ENCODE results near the gene DOHH. TPM values are rescaled to one million over a fixed set of nuclear protein-coding genes. Genes with fewer than 3 reads are reported as not detected.
"Not testable (repeated sequence)": the region's sequence is repeated elsewhere in the genome, so short reads cannot be mapped to it uniquely, and the experiment has no call there.

Gene DOHH
- total RNA-seq, 2 donors from 2014 or later: 26.1 to 26.9 TPM

DNA sequence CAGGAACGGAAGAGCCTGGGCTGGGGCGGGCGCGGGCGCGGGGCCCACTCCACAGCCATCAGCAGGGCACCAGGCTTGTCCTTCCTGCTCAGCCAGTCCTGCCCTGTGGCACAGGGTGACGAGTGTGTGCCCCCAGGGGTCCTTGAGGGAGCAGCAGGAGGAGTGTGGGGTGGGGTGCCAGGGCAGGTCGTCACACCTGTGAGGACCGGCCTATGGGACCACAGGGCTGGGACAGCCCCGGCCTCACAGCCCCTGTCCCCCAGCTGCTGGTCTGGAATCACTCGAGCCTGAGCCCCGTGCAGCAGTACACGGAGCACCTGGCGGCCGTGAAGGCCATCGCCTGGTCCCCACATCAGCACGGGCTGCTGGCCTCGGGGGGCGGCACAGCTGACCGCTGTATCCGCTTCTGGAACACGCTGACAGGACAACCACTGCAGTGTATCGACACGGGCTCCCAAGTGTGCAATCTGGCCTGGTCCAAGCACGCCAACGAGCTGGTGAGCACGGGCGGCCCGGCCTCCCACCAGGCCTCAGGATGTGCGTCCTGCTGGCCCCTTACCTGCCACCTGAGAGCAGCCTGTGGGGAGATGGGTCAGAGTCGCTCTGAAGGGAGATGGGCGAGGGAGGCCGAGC is 31.8 kb upstream of the DOHH start:
- no peak overlapping the region for H3K4me3 ChIP-seq
- 90% methylated on average over 22 of the region's 33 CpGs for WGBS

DNA sequence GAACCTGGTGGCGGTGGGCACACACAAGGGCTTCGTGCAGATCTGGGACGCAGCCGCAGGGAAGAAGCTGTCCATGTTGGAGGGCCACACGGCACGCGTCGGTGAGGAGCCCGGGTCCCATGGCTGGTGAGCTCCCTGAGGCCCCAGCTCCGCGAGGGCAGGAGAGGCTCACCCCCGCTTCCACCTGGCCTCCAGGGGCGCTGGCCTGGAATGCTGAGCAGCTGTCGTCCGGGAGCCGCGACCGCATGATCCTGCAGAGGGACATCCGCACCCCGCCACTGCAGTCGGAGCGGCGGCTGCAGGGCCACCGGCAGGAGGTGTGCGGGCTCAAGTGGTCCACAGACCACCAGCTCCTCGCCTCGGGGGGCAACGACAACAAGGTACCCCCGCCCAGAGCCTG is 31.2 kb upstream of the DOHH start:
- Histone ChIP-seq H3K36me3 (peaks cover 21 to 22% of the 10 kb centered on the region in 2 donors), H3K27me3 (replicated peaks; ENCODE audit: insufficient read depth) (no peaks in the 10 kb centered on the region), H3K27ac (no peak overlapping the region), H3K9me3 (no peaks in the 10 kb centered on the region), H3K4me1 (replicated peaks) (no peaks in the 10 kb centered on the region), H3K4me3 (no peak overlapping the region)
- TF ChIP-seq POLR2AphosphoS5 (IDR thresholded peaks at IDR 0.05): no peak
- intact Hi-C loops (cut with DNase I): no loop called here
- WGBS: 85% methylated on average over 28 of the region's 29 CpGs
- no peak for DNase-seq (ENCODE audit: low spot score)

More for the DNA sequence above, 31.8 kb upstream of the DOHH start:
- TF ChIP-seq POLR2AphosphoS5 (IDR thresholded peaks at IDR 0.05) (no peak), POLR2A (IDR thresholded peaks at IDR 0.05) (no peak)
- TF ChIP-seq, protein P1, sequence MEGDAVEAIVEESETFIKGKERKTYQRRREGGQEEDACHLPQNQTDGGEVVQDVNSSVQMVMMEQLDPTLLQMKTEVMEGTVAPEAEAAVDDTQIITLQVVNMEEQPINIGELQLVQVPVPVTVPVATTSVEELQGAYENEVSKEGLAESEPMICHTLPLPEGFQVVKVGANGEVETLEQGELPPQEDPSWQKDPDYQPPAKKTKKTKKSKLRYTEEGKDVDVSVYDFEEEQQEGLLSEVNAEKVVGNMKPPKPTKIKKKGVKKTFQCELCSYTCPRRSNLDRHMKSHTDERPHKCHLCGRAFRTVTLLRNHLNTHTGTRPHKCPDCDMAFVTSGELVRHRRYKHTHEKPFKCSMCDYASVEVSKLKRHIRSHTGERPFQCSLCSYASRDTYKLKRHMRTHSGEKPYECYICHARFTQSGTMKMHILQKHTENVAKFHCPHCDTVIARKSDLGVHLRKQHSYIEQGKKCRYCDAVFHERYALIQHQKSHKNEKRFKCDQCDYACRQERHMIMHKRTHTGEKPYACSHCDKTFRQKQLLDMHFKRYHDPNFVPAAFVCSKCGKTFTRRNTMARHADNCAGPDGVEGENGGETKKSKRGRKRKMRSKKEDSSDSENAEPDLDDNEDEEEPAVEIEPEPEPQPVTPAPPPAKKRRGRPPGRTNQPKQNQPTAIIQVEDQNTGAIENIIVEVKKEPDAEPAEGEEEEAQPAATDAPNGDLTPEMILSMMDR (IDR thresholded peaks at IDR 0.05): no peak
- Histone ChIP-seq H3K27me3 (replicated peaks; ENCODE audit: insufficient read depth) (no peaks in the 10 kb centered on the region), H3K4me1 (replicated peaks) (no peaks in the 10 kb centered on the region), H3K36me3 (peaks cover 17 to 19% of the 10 kb centered on the region in 2 donors), H3K27ac (no peak overlapping the region), H3K9me3 (no peaks in the 10 kb centered on the region)
- no peak for DNase-seq (ENCODE audit: low spot score)
- intact Hi-C loops (cut with DNase I): no loop called here

DNA sequence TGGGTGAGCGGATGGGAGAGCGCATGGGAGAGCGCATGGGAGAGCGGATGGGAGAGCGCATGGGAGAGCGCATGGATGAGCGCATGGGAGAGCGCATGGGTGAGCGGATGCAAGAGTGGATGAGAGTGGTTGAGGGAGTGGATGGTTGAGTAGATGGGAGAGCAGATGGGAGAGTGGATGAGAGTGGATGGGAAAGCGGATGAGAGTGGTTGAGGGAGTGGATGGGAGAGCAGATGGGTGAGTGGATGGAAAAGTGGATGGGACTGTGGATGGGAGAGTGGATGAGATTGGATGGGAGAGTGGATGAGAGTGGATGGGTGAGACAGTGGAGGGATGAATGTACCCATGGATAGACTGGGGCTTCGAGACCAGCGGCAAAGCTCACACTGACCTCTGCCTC is 29.9 kb upstream of the DOHH start:
- intact Hi-C loops (cut with DNase I): no loop called here
- 93% methylated on average over 12 of the region's 12 CpGs for WGBS
- no peak overlapping the region for H3K27ac ChIP-seq
- no peaks in the 10 kb centered on the region for H3K4me1 ChIP-seq (replicated peaks)
- peaks cover 21 to 32% of the 10 kb centered on the region in 2 donors for H3K36me3 ChIP-seq
- H3K9me3 ChIP-seq: no peaks in the 10 kb centered on the region
- TF ChIP-seq POLR2AphosphoS5 (IDR thresholded peaks at IDR 0.05) (no peak), POLR2A (IDR thresholded peaks at IDR 0.05) (no peak)
- TF ChIP-seq, protein P1 (IDR thresholded peaks at IDR 0.05): no peak
- no peak overlapping the region for H3K4me3 ChIP-seq
- no peaks in the 10 kb centered on the region for H3K27me3 ChIP-seq (replicated peaks; ENCODE audit: insufficient read depth)
- DNase-seq (ENCODE audit: low spot score): no peak

DNA sequence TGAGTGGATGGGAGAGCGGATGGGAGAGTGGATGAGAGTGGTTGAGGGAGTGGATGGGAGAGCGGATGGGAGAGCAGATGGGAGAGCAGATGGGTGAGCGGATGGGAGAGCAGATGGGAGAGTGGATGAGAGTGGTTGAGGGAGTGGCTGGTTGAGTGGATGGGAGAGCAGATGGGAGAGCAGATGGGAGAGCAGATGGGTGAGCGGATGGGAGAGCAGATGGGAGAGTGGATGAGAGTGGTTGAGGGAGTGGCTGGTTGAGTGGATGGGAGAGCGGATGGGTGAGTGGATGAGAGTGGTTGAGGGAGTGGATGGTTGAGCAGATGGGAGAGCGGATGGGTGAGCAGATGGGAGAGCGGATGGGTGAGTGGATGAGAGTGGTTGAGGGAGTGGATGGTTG is 28.8 kb upstream of the DOHH start:
- H3K27me3 ChIP-seq (replicated peaks; ENCODE audit: insufficient read depth); intact Hi-C loops (cut with DNase I); H3K27ac ChIP-seq; DNase-seq (ENCODE audit: low spot score); H3K4me3 ChIP-seq; H3K9me3 ChIP-seq; H3K4me1 ChIP-seq (replicated peaks): not testable (repeated sequence)
- WGBS: 94% methylated on average over 7 of the region's 7 CpGs
- peaks cover 21 to 32% of the 10 kb centered on the region in 2 donors for H3K36me3 ChIP-seq

DNA sequence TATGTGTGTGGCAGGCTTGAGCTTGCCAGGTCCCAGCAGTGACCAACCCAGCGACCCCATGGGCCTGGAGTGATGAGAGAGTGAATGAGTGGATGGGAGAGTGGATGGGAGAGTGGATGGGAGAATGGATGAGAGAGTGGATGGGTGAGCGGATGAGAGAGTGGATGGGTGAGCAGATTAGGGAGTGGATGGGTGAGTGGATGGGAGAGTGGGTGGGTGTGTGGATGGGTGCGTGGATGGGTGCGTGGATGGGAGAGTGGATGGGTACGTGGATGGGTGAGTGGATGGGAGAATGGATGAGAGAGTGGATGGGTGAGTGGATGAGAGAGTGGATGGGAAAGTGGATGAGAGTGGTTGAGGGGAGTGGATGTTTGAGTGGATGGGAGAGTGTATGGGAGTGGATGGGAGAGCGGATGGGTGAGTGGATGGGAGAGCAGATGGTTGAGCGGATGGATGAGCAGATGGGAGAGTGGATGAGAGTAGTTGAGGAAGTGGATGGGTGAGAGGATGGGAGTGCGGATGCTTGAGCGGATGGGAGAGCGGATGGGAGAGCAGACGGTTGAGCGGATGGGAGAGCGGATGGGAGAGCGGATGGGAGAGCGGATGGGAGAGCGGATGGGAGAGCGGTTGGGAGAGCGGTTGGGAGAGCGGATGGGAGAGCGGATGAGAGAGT is 28.2 kb upstream of the DOHH start:
- Histone ChIP-seq H3K27me3 (replicated peaks; ENCODE audit: insufficient read depth) (no peaks in the 10 kb centered on the region), H3K9me3 (no peaks in the 10 kb centered on the region), H3K4me1 (replicated peaks) (no peaks in the 10 kb centered on the region), H3K36me3 (peaks cover 21 to 31% of the 10 kb centered on the region in 2 donors), H3K27ac (no peak overlapping the region), H3K4me3 (no peak overlapping the region)
- DNase-seq (ENCODE audit: low spot score): no peak
- intact Hi-C loops (cut with DNase I): no loop called here
- 93% methylated on average over 20 of the region's 20 CpGs for WGBS
- TF ChIP-seq POLR2AphosphoS5 (IDR thresholded peaks at IDR 0.05) (no peak), POLR2A (IDR thresholded peaks at IDR 0.05) (no peak)
- TF ChIP-seq, protein P1 (IDR thresholded peaks at IDR 0.05): no peak

DNA sequence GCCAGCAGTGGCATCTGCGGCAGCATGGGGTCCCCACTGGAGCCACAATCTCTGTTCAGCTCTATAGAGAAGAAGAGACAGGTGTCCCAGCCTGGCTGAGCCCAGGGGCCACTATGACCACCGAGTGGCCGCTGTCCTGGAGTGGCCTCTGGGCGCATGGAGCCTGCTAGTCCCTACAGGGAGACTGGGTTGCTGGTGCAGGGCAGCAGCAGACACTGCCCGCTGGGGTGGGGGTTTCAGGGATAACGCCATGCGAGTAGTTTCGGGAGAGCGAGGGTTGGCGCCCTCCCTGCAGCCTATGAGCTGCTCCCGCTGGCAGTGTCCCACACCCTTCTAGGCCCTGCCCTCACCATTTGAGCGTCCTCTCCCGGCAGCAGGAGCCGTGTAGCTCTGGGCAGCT is 27.6 kb upstream of the DOHH start:
- Histone ChIP-seq H3K27ac (no peak overlapping the region), H3K4me3 (no peak overlapping the region), H3K36me3 (peaks cover 21 to 25% of the 10 kb centered on the region in 2 donors), H3K9me3 (no peaks in the 10 kb centered on the region), H3K27me3 (replicated peaks; ENCODE audit: insufficient read depth) (no peaks in the 10 kb centered on the region), H3K4me1 (replicated peaks) (no peaks in the 10 kb centered on the region)
- DNase-seq (ENCODE audit: low spot score): no peak
- intact Hi-C loops (cut with DNase I): no loop called here
- TF ChIP-seq, protein P1 (IDR thresholded peaks at IDR 0.05): no peak
- no peak for TF ChIP-seq POLR2AphosphoS5 (IDR thresholded peaks at IDR 0.05)
- no peak for TF ChIP-seq POLR2A (IDR thresholded peaks at IDR 0.05)
- 97% methylated on average over 14 of the region's 14 CpGs for WGBS

Measured in prostate gland (tissue), 2 donors.